ENCODE data around the gene PLAAT5. TPM values are rescaled to one million over a fixed set of nuclear protein-coding genes. Genes with fewer than 3 reads are reported as not detected.

PLAAT5 gene
- total and polyA plus RNA-seq, 2 of the 13 experiments (the other 11 are each of a cell fraction or from before 2014, with no cell fraction given): not detected

- no peak for ATAC-seq
Measured at GRCh38 chr11:63511048-63511748, 20.2 kb upstream of the PLAAT5 start.

More at GRCh38 chr11:63511048-63511748, 20.2 kb upstream of the PLAAT5 start:
- no peaks in the 10 kb centered on the region for H4K20me1 ChIP-seq (ENCODE audit: insufficient read depth, low read length)
- no peaks in the 10 kb centered on the region for H3K9me3 ChIP-seq (ENCODE audit: low read length)
- H3K27me3 ChIP-seq (ENCODE audit: control insufficient read depth in 1 of 2, insufficient read depth in 2 of 2, low read length in 2 of 2): peaks cover 5 to 38% of the 10 kb centered on the region in 2 experiments; a peak in 4 of 5 replicates
- H3K27ac ChIP-seq (ENCODE audit: extremely low read length, insufficient read depth, low read length): no peak overlapping the region
- intact Hi-C loops (cut with micrococcal nuclease; ENCODE audit: unreplicated experiment) (no loop called here), in situ Hi-C loops (cut with HindIII; ENCODE audit: extremely low pct_ligation_motif_present, low pct_unique_long_range_greater_than_20kb) (no loop called here)
- H3K36me3 ChIP-seq (replicated peaks in 1 of 2; ENCODE audit: control insufficient read depth in 1 of 2, insufficient read depth in 2 of 2, low read length in 2 of 2): no peaks in the 10 kb centered on the region
- BruUV-seq (replicated peaks): no TSS peak
- CTCF ChIA-PET (ENCODE audit: low intra/inter-chr PET ratio, low total read pairs): no interaction called here
- no peak overlapping the region for H3K4me3 ChIP-seq (replicated peaks in 1 of 3; ENCODE audit: insufficient read depth in 1 of 3, low read depth in 2 of 3, low read length in 3 of 3)
- no peak for DNase-seq (ENCODE audit: low spot score)
- no peaks in the 10 kb centered on the region for H3K79me2 ChIP-seq (ENCODE audit: insufficient read depth, low read length)
- no peak overlapping the region for H3K4me2 ChIP-seq (ENCODE audit: low read depth, low read length)
- WGBS (ENCODE audit: low lambda C conversion rate): 27% methylated on average over 7 of the region's 11 CpGs
- H2AFZ ChIP-seq (ENCODE audit: low read length): no peak overlapping the region
- H3K4me1 ChIP-seq (ENCODE audit: insufficient read depth, low read length): no peaks in the 10 kb centered on the region
- FAIRE-seq: no peak
- TF ChIP-seq ZNF879 (CRISPR knock-in tag; IDR thresholded peaks at IDR 0.05): no peak
- 0 out of 2 replicates have a peak, but pooled peaks have one; percentile 13 for TF ChIP-seq CTCF (CRISPR knock-in tag; IDR thresholded peaks at IDR 0.05)
- TF ChIP-seq ZNF263 (CRISPR knock-in tag; IDR thresholded peaks at IDR 0.05): 0 out of 2 replicates have a peak, but pooled peaks have one; percentile 47
- H3K9ac ChIP-seq (ENCODE audit: insufficient read depth, low read depth, low read length): no peak overlapping the region
- POLR2A ChIA-PET: no interaction called here

Data from HepG2 (cell line).